K562 (cell line): ENCODE measurements around the gene SNAI1. TPM values are rescaled to one million over a fixed set of nuclear protein-coding genes. Genes with fewer than 3 reads are reported as not detected.

Experiments
- ADNP ChIP-seq: fragments of 200-800 bp; sonication (Bioruptor generic); IDR thresholded peaks from 2 replicates; pipeline ENCODE4 v1.6.1; 2016; ENCODE audit warnings: missing genetic modification characterization, missing compliant biosample characterization
- ATF3 ChIP-seq, 2 experiments: fragments of 450-650 bp in 1 of 2; sonication (generic) in 1 of 2; formaldehyde crosslinking in 1 of 2; IDR thresholded peaks in 1 of 2; conservative IDR thresholded peaks in 1 of 2; 2 replicates each; pipeline versions ENCODE4 v1.6.1 to v1.8.1; 2016 to 2023; ENCODE audit warnings: mild to moderate bottlenecking in 2 of 2, moderate library complexity in 2 of 2, inconsistent platforms in 1 of 2, missing genetic modification reagents in 1 of 2
- CBX1 ChIP-seq: sonication (generic); IDR thresholded peaks from 2 replicates; pipeline ENCODE4 v1.6.1; 2016; ENCODE audit warnings: antibody characterized with exemption, low read depth, mild to moderate bottlenecking
- CHD4 ChIP-seq: fragments of 200-600 bp; sonication (generic); IDR thresholded peaks from 3 replicates; pipeline ENCODE4 v1.6.1; 2012; ENCODE audit warnings: low read depth, mild to moderate bottlenecking, mixed read lengths, low read length, inconsistent platforms; ENCODE audit not compliant: insufficient read depth, insufficient replicate concordance, poor library complexity, severe bottlenecking
- CSDE1 ChIP-seq, 2 experiments: fragments of 450-650 bp; IDR thresholded peaks; 2 replicates each; pipeline ENCODE4 v1.6.1; 2016; ENCODE audit warnings: mild to moderate bottlenecking in 1 of 2
- HDAC1 ChIP-seq, 2 experiments: fragments of 450-650 bp; IDR thresholded peaks; 2 replicates each; pipeline ENCODE4 v1.6.1; 2016 to 2017; ENCODE audit warnings: inconsistent platforms in 1 of 2, mild to moderate bottlenecking in 1 of 2, moderate library complexity in 1 of 2
- HDGF ChIP-seq: fragments of 450-650 bp; IDR thresholded peaks from 2 replicates; pipeline ENCODE4 v1.6.1; 2016
- KDM1A ChIP-seq, 2 experiments: fragments of 450-650 bp; IDR thresholded peaks; 2 replicates each; pipeline ENCODE4 v1.6.1; 2016; ENCODE audit warnings: mild to moderate bottlenecking in 2 of 2
- PHB2 ChIP-seq: fragments of 450-650 bp; IDR thresholded peaks from 2 replicates; pipeline ENCODE4 v1.6.1; 2017; ENCODE audit warnings: low read depth
- PHF20 ChIP-seq: fragments of 450-650 bp; IDR thresholded peaks from 2 replicates; pipeline ENCODE4 v1.6.1; 2018; ENCODE audit not compliant: partially characterized antibody
- POLR2H ChIP-seq: IDR thresholded peaks from 2 replicates; pipeline ENCODE4 v1.6.1; 2016; ENCODE audit warnings: missing genetic modification characterization, low read depth, mild to moderate bottlenecking, control low read depth, missing compliant biosample characterization, moderate library complexity
- RBM25 ChIP-seq: fragments of 200-400 bp; formaldehyde crosslinking; IDR thresholded peaks from 2 replicates; pipeline ENCODE4 v1.6.1; 2018; ENCODE audit warnings: low read length, low read depth, moderate library complexity; ENCODE audit not compliant: severe bottlenecking
- RCOR1 ChIP-seq, 2 experiments: IDR thresholded peaks; 2 replicates each; pipeline ENCODE4 v1.6.1; 2012; ENCODE audit warnings: low read depth in 2 of 2, low read length in 2 of 2, borderline replicate concordance in 1 of 2, improper control_type of control experiment in 1 of 2
- TRIM24 ChIP-seq, 2 experiments: fragments of 450-650 bp; IDR thresholded peaks; 2 replicates each; pipeline ENCODE4 v1.6.1; 2016
- ZBTB1 ChIP-seq: sonication (generic); formaldehyde crosslinking; IDR thresholded peaks from 2 replicates; pipeline ENCODE4 v1.8.1; 2023; ENCODE audit warnings: missing genetic modification reagents, low read depth, mild to moderate bottlenecking, borderline replicate concordance
- ZNF224 ChIP-seq: sonication (generic); formaldehyde crosslinking; IDR thresholded peaks from 2 replicates; pipeline ENCODE4 v1.8.0; 2022; ENCODE audit warnings: mild to moderate bottlenecking, missing genetic modification reagents
- ZNF24 ChIP-seq: fragments of 450-650 bp; IDR thresholded peaks from 2 replicates; pipeline ENCODE4 v1.6.1; 2016
- ZNF311 ChIP-seq: fragments of 250-450 bp; sonication (Bioruptor Pico); IDR thresholded peaks from 2 replicates; pipeline ENCODE4 v1.4.0; 2020; ENCODE audit warnings: mild to moderate bottlenecking, moderate library complexity
- ZNF316 ChIP-seq: fragments of 450-650 bp; IDR thresholded peaks from 2 replicates; pipeline ENCODE4 v1.6.1; 2016
- ZNF41 ChIP-seq: fragments of 250-450 bp; sonication (Bioruptor Pico); conservative IDR thresholded peaks from 2 replicates; pipeline ENCODE4 v1.4.0; 2020; ENCODE audit warnings: mild to moderate bottlenecking
- ZNF592 ChIP-seq: fragments of 450-650 bp; IDR thresholded peaks from 2 replicates; pipeline ENCODE4 v1.6.1; 2017; ENCODE audit warnings: antibody characterized with exemption, mild to moderate bottlenecking
- ZNF740 ChIP-seq, 3 experiments: fragments of 200-800 bp in 1 of 3; sonication (Bioruptor generic) in 1 of 3; sonication (generic) in 1 of 3; formaldehyde crosslinking in 1 of 3; IDR thresholded peaks; 2 replicates each; pipeline versions ENCODE4 v1.6.1 to v1.8.0; 2016 to 2022; ENCODE audit warnings: mild to moderate bottlenecking in 2 of 3, missing compliant biosample characterization in 2 of 3, missing genetic modification characterization in 2 of 3, missing genetic modification reagents in 1 of 3
- polyA plus RNA-seq, 8 experiments: library from polyadenylated mRNA; depleted of rRNA in 4 of 8; stranded (reverse) in 5 of 8; unstranded in 3 of 8; fragments of >200 nt; fragmentation: Nextera tagmentation in 2 of 8; fragmentation: Illumina TruSeq in 1 of 8; extraction: Ambion mirVana in 2 of 8; extraction: Trizol in 1 of 8; gene quantifications; 2 replicates each; pipeline versions ENCODE4 v1.2.1 to v1.2.3, GENCODE V29; 2011 to 2014; ENCODE audit warnings: inconsistent platforms in 1 of 8, missing spikeins in 1 of 8
- total RNA-seq, 7 experiments: library from RNA; depleted of rRNA in 6 of 7; stranded (reverse); fragments of >200 nt in 6 of 7; fragmentation: Illumina TruSeq in 2 of 7; extraction: Trizol in 2 of 7; gene quantifications; 2 replicates each; pipeline versions ENCODE4 v1.2.1 to v1.2.3, GENCODE V29; 2011 to 2021; ENCODE audit warnings: low replicate concordance in 1 of 7

Gene SNAI1
- total and polyA plus RNA-seq, 9 of the 15 experiments (the other 6 are each of a cell fraction or from before 2014, with no cell fraction given) = 0.32 to 11.6 (median 2.0) TPM

GRCh38 chr20:49987015-49987867 is 4.5 kb downstream of the SNAI1 start (continued):
- no peak for TF ChIP-seq ZNF41 (CRISPR knock-in tag)
- peak; percentile 82 for TF ChIP-seq CHD4
- TF ChIP-seq ADNP (tag) = peak; percentile 97
- TF ChIP-seq RCOR1 (IDR thresholded peaks at IDR 0.05; ENCODE audit: borderline replicate concordance in 1 of 2, low read depth in 2 of 2, low read length in 2 of 2) = peak; percentile 32 to 86; a peak in 3 of 4 replicates
- no peak for TF ChIP-seq POLR2H
- TF ChIP-seq KDM1A (IDR thresholded peaks at IDR 0.05) = peak; percentile 91 to 95
- no peak for TF ChIP-seq PHB2
- peak; percentile 86 for TF ChIP-seq RBM25
- peak; percentile 89; the same call in 1 of the 2 replicates for TF ChIP-seq CBX1
- peak in 1 of 2 experiments; percentile 50; a peak in 1 of 4 replicates for TF ChIP-seq HDAC1 (IDR thresholded peaks at IDR 0.05)
- peak; percentile 51; the same call in 1 of the 2 replicates for TF ChIP-seq ATF3 (IDR thresholded peaks at IDR 0.05)
- TF ChIP-seq ATF3 (CRISPR knock-in tag; conservative IDR thresholded peaks at IDR 0.05) = no peak
- no peak for TF ChIP-seq ZBTB1 (CRISPR knock-in tag)
- no peak for TF ChIP-seq HDGF
- TF ChIP-seq ZNF311 (CRISPR knock-in tag) = no peak
- TF ChIP-seq CSDE1 (IDR thresholded peaks at IDR 0.05) = no peak
- TF ChIP-seq ZNF24 = 0 out of 2 replicates have a peak, but pooled peaks have one; percentile 20
- peak; percentile 100 for TF ChIP-seq ZNF740 (CRISPR knock-in tag; IDR thresholded peaks at IDR 0.05)
- peak in 1 of 2 experiments; percentile 97; a peak in 2 of 4 replicates for TF ChIP-seq ZNF740 (tag; IDR thresholded peaks at IDR 0.05)
- TF ChIP-seq ZNF592 = no peak
- TF ChIP-seq TRIM24 (IDR thresholded peaks at IDR 0.05) = 0 out of 4 replicates have a peak, but pooled peaks of 1 of the 2 experiments have one; percentile 21
- TF ChIP-seq ZNF224 (CRISPR knock-in tag) = no peak
- TF ChIP-seq PHF20 = peak; percentile 39
- 0 out of 2 replicates have a peak, but pooled peaks have one; percentile 7 for TF ChIP-seq ZNF316
